ENCODE results near the gene POLA1. TPM values are rescaled to one million over a fixed set of nuclear protein-coding genes. Genes with fewer than 3 reads are reported as not detected.

The POLA1 gene
- total and polyA plus RNA-seq, 2 donors (not counting 1 experiment from before 2014, with no cell fraction given): 3.0 to 16.3 TPM

GRCh38 chrX:25004040-25004439 is 310.3 kb downstream of the POLA1 start:
- H3K27ac Mint-ChIP-seq: no peak overlapping the region
- H2AFZ ChIP-seq (ENCODE audit: insufficient read depth, low read depth, low read length, poor library complexity, severe bottlenecking): no peak overlapping the region
- POLR2A ChIA-PET: no interaction called here

GRCh38 chrX:25004485-25005032 is 310.8 kb downstream of the POLA1 start:
- no peak for DNase-seq
- intact Hi-C loops (cut with micrococcal nuclease): no loop called here
- peaks cover 22% of the 10 kb centered on the region for H3K27me3 Mint-ChIP-seq
- peaks cover 0 to 41% (median 12%) of the 10 kb centered on the region in 4 experiments for H3K27me3 ChIP-seq (replicated peaks in 1 of 4; ENCODE audit: control extremely low read depth in 1 of 4, control insufficient read depth in 3 of 4, insufficient read depth in 4 of 4, low read length in 3 of 4)
- POLR2A ChIA-PET: no interaction called here
- TF ChIP-seq CTCF (IDR thresholded peaks at IDR 0.05) (no peak), EZH2 (IDR thresholded peaks at IDR 0.05; ENCODE audit: borderline replicate concordance, insufficient read depth, low read depth, low read length, poor library complexity, severe bottlenecking) (no peak)
- no peaks in the 10 kb centered on the region for H3K4me1 ChIP-seq (ENCODE audit: control insufficient read depth in 2 of 2, insufficient read depth in 2 of 2, low read length in 2 of 2)
- H3K9ac ChIP-seq (ENCODE audit: low read length): no peak overlapping the region
- peaks cover 13% of the 10 kb centered on the region for H3K4me1 Mint-ChIP-seq
- whole genome bisulfite sequencing (ENCODE audit: insufficient coverage): 8% methylated on average over 53 of the region's 59 CpGs
- H3K9me3 ChIP-seq (ENCODE audit: control extremely low read depth in 1 of 3, control insufficient read depth in 2 of 3, insufficient read depth in 1 of 3, low read length in 2 of 3): peaks cover 0 to 3% (median 0%) of the 10 kb centered on the region in 3 donors
- ATAC-seq (ENCODE audit: low read depth): no peak
- H4K20me1 ChIP-seq (ENCODE audit: control insufficient read depth, insufficient read depth, low read length, poor library complexity, severe bottlenecking): no peaks in the 10 kb centered on the region
- no peak overlapping the region for H3K4me2 ChIP-seq (replicated peaks; ENCODE audit: low read depth, low read length, poor library complexity, severe bottlenecking)
- no peak overlapping the region for H3K27ac Mint-ChIP-seq
- no peaks in the 10 kb centered on the region for H3K9me3 Mint-ChIP-seq (ENCODE audit: insufficient read depth)
- H3K4me3 Mint-ChIP-seq: no peak overlapping the region
- no peaks in the 10 kb centered on the region for H3K36me3 ChIP-seq (replicated peaks in 1 of 2; ENCODE audit: control extremely low read depth in 1 of 2, control insufficient read depth in 1 of 2, extremely low read depth in 1 of 2, insufficient read depth in 2 of 2, low read length in 1 of 2)
- no peak overlapping the region for H3K4me3 ChIP-seq (ENCODE audit: control extremely low read depth in 1 of 5, extremely low read depth in 1 of 5, insufficient read depth in 1 of 5, low read depth in 2 of 5, low read length in 4 of 5)
- H2AFZ ChIP-seq (ENCODE audit: insufficient read depth, low read depth, low read length, poor library complexity, severe bottlenecking): no peak overlapping the region
- no peaks in the 10 kb centered on the region for H3K79me2 ChIP-seq (ENCODE audit: control insufficient read depth, insufficient read depth, low read length)
- CTCF ChIA-PET: no interaction called here
- no peak overlapping the region for H3K27ac ChIP-seq (ENCODE audit: low read length in 2 of 2)

More at GRCh38 chrX:25004040-25004439, 310.3 kb downstream of the POLA1 start:
- Histone ChIP-seq H3K4me1 (ENCODE audit: control insufficient read depth in 2 of 2, insufficient read depth in 2 of 2, low read length in 2 of 2) (no peaks in the 10 kb centered on the region), H3K9ac (ENCODE audit: low read length) (no peak overlapping the region), H3K4me2 (replicated peaks; ENCODE audit: low read depth, low read length, poor library complexity, severe bottlenecking) (no peak overlapping the region), H3K9me3 (ENCODE audit: control extremely low read depth in 1 of 3, control insufficient read depth in 2 of 3, insufficient read depth in 1 of 3, low read length in 2 of 3) (peaks cover 0 to 3% (median 0%) of the 10 kb centered on the region in 3 donors), H3K4me3 (ENCODE audit: control extremely low read depth in 1 of 5, extremely low read depth in 1 of 5, insufficient read depth in 1 of 5, low read depth in 2 of 5, low read length in 4 of 5) (no peak overlapping the region), H3K79me2 (ENCODE audit: control insufficient read depth, insufficient read depth, low read length) (no peaks in the 10 kb centered on the region), H3K27ac (ENCODE audit: low read length in 2 of 2) (no peak overlapping the region), H4K20me1 (ENCODE audit: control insufficient read depth, insufficient read depth, low read length, poor library complexity, severe bottlenecking) (no peaks in the 10 kb centered on the region), H3K27me3 (replicated peaks in 1 of 4; ENCODE audit: control extremely low read depth in 1 of 4, control insufficient read depth in 3 of 4, insufficient read depth in 4 of 4, low read length in 3 of 4) (peaks cover 0 to 37% (median 10%) of the 10 kb centered on the region in 4 experiments), H3K36me3 (replicated peaks in 1 of 2; ENCODE audit: control extremely low read depth in 1 of 2, control insufficient read depth in 1 of 2, extremely low read depth in 1 of 2, insufficient read depth in 2 of 2, low read length in 1 of 2) (no peaks in the 10 kb centered on the region)
- CTCF ChIA-PET: no interaction called here
- ATAC-seq (ENCODE audit: low read depth) (no peak), DNase-seq (no peak)
- H3K4me1 Mint-ChIP-seq: peaks cover 13% of the 10 kb centered on the region
- no peaks in the 10 kb centered on the region for H3K9me3 Mint-ChIP-seq (ENCODE audit: insufficient read depth)
- WGBS (ENCODE audit: insufficient coverage): no CpG with 5 or more reads among the region's 10 CpGs
- intact Hi-C loops (cut with micrococcal nuclease): no loop called here
- TF ChIP-seq CTCF (IDR thresholded peaks at IDR 0.05): no peak
- TF ChIP-seq EZH2 (IDR thresholded peaks at IDR 0.05; ENCODE audit: borderline replicate concordance, insufficient read depth, low read depth, low read length, poor library complexity, severe bottlenecking): no peak
- H3K27me3 Mint-ChIP-seq: peaks cover 22% of the 10 kb centered on the region
- no peak overlapping the region for H3K4me3 Mint-ChIP-seq

All from B cell (primary cell).